Ammon's horn (tissue), 1 donor: ENCODE measurements around the gene DNAL4.
A peak's percentile ranks its signal among the peaks of the same experiment; 100 is the strongest.

Source experiments
- DNase-seq: peaks from one replicate; pipeline ENCODE4 v3.0.0-alpha.2; 2016; ENCODE audit warnings: low spot score

The DNAL4 gene

DNA sequence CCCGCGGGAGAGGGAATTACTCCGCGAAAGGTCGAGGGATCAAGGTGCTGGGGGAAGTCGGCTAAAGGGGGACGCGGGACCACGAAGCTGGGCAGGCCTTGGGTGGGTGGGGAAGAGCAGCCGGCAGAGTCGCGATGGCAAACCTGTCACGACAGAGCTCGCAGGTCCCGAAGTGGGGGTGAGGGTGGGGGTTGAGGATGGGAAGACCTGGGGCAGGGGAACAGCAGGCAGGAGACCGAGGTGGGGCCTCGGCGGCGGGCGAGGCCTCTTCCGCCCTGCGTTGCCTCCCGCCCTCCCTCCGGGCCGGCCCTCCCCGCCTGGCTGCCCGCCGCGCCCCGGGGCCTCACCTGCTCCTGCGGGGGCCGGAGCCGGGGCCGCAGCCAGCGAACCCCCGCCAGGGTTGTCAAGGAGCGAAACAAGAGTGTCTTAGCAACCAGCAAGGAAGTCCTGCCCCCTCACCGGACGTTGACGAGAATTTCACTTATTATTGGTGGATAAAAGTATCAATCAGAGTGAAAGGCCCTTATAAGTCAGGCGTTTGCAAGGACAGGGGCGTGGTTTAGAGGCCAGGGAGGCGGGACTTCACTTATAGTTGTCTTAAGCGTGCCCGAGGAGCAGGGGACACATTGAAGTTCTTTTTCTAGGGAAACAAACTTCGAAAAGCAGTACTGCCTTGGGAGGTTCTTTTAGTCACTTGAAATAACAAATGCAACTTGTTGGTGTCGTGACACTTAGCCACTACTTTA is at the start of gene DNAL4:
Gene DNAL4 (minus strand): TSS at position 423 of the 746 bp plus-strand sequence. CDS start 11,412 bp downstream, outside the sequence.
- peak; percentile 98 for DNase-seq

GRCh38 chr22:38843201-38843656 is 49.3 kb upstream of the DNAL4 start:
- peak; percentile 58 for DNase-seq

- no peak for DNase-seq
Measured at GRCh38 chr22:38842512-38843200, 48.7 kb upstream of the DNAL4 start.

DNA sequence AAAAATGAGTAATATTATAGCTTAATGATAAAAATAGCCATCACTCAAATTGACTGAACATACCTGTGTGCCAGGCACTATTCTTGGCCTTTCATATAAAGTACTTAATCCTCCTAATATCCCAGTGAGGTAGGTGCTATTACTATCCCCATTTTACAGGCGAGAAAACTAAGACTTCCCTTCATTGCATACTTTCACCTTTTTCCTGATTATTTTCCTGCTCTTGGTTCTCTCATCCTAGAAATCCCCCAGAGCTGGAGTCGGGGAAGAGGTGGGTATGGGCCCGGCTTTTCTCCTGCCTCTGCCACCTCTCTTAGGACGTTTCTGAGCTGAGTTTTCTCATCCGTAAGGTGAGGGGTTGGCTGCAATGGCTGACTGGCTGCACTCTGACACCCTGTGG is 47.7 kb upstream of the DNAL4 start:
- DNase-seq, result no peak

DNA sequence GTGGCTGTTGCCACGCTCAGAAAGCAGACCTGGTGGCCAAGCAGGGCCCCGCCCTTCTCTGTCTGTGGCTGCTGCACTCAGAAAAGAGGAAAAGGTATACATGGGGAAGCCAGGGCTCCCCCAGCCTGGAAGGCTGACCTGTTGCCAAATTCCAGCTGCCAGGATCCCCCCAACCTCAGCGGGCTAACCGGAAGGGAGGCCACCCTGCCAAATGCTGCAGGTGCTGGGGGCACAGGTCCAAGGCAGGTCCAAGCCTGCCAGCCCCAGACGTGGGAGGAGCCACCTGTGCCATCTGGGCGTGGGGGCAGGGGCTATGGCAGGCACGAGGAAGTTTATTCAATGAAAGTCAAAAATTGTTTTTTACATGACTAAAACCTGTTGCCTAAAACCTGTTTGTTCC is 47.3 kb upstream of the DNAL4 start:
- DNase-seq, result no peak

DNA sequence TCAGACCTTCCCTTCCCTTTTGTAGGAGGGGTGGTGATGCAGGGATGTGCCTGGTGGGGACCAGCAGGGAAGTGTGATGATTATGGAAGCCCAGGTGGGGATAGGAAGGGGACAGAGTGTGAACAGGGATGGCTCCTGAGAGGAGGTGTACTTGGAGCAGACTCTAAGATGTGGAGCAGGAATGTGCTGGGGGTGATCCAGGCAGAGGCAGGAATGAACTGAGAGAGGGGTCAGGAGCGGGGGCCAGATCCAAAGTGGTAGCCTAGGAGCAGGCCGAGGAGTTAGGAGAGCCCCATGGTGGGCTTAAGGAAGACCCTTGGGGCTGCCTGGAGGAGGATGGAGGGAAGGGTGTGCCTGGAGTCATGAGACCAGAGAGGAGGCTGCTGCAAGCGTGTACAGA is 46.2 kb upstream of the DNAL4 start:
- no peak for DNase-seq

DNA sequence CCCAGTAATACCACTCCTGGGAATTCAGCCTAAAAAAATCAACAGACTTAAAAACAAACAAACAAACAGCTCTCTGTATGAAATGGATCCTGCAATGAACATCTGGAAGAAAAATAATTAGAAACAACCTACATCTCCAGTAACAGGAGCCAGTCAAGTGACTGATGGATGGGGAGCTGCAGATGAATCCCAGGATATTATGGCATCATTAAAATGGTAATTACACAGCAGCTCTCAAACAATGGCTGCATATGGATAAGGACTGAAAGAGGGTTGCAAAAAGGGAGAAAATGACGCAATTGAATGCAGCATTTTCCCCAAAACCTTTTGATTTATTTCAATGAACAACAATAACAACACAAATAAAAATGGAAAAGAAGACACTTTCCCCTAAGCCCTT is 45.7 kb upstream of the DNAL4 start:
- DNase-seq, result no peak

- no peak for DNase-seq
Measured at GRCh38 chr22:38837414-38837928, 43.5 kb upstream of the DNAL4 start.

DNA sequence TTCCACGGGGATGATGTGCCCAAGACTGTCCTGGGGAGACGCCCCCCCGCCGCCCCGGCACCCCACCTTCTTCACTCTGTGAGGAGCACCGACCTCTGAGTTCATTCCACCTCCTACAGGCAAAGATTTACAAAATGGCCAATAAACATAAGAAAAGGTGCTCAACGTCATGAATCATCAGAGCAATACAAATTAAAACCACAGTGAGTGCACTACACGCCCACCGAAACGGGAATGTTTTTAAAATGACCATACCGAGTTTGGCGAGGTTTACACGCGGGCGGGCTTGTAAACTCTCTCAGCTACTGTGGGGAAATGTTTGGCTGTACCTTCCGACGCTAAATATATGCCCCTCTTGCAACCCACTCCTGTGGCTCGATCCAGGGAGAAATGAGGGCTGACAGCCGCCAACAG is 42.0 kb upstream of the DNAL4 start:
- no peak for DNase-seq

- DNase-seq, result no peak
Measured at GRCh38 chr22:38834991-38835390, 41.0 kb upstream of the DNAL4 start.

DNA sequence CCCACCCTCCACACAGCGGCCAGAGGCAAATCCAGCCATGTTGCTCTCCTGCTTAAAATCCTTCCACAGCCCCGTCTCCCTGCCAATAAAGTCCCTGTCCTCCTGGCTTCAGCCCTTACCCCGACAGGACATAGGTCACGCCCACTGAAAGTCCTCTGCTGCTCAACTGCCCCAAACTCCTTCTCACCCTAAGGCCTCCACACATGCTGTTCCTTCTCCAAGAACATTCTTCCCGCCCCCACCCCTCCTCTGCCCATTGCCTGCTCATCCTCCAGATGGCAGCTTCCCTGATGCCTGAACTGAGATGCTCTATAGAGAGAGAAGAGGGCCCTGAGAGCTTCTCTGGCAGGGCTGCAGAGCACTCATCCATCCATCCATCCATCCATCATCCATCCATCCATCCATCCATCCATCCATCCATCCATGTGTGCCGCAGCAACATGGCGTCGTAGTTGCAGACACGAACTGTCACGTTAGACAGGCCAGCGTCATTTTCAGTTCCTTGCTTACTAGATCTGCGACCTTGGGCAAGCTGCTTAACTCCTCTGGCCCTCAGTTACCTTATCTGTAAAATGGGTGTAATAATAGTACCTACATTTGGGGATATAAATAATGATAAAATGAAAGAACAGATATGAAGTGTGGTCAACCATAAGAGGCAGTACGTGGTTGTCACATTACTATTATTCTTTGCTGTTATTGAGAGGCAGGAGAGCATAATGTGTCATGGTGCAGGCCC is 40.4 kb upstream of the DNAL4 start:
- DNase-seq, result no peak

GRCh38 chr22:38833061-38833460 is 39.1 kb upstream of the DNAL4 start:
- no peak for DNase-seq

DNA sequence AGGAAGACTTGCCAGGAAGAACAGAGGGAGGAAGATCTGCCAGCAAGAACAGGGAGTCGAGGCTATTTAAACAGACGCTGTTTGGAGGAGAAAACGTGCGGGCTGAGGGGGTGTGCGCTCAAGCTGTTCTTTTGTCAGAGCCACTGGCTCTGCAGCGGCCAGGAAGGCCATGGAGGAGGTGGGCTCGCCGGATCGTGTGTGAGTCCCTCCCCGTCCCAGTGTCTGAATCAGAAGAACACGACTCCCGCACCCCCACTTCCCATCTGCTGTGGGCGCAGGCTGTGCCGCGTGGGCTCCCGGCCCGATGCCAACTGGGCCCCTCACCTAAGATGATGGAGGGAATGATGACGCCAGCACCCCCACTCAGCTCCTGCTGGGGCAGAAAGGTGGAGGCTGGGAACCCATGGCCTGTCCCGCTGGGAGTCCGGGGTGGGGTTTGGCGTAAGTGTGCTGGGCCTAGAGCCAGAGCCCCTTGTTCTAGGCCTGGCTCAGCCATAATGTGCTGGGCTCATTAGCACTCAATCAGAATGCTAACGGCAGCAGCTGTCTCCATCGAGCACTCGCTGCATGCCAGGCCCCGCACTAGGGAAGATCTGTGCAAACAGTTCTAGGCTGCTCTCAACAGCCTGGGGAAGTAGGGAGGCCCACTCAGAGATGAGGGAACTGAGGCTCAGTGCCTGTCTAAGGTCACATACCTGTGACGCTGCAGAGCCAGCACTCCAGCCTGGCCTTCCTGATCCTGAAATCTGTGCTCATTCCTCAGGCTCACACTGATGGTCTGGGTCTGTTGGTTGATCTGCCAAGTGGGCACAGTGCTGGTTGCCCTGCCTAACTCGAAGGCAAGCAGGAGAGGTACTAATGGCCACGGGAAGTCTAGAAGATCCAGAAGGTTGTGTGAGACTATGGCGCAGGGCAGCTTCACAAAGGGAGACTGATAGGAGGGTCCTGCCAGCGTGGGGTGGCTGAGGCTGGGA is 38.3 kb upstream of the DNAL4 start:
- DNase-seq, result peak; percentile 85

DNA sequence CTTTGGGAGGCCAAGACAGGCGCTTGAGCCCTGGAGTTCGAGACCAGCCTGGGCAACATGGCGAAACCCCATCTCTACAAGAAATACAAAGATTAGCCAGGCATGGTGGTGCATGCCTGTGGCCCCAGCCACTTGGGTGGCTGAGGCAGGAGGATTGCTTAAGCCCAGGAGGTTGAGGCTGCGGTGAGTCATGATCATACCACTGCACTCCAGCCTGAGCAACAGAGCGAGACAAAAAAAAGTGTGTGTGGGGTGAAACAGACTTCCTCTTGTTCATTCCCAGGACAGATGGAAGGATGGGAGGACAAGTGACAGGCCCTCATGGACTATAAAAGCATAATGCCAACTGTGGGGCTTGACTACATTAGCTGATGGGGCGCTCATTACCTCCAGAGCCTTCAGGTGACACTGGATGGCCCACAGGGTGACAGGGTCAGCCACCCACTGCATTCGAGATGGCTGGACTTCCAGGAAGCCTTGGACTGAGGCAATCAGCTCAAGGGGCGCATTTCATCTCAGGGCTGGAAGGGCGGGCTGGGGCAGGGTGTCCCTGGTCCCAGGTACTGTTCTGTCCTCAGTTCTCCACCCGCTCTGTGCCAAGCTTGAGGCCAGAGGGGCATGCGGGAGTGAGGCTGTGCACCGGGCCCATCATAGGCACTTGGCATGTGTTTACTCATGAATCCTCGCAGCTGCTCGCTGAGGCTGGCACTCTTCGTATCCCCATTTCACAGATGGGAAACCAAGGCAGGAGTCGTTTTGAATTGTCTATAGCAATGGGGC is 37.4 kb upstream of the DNAL4 start:
- no peak for DNase-seq

DNA sequence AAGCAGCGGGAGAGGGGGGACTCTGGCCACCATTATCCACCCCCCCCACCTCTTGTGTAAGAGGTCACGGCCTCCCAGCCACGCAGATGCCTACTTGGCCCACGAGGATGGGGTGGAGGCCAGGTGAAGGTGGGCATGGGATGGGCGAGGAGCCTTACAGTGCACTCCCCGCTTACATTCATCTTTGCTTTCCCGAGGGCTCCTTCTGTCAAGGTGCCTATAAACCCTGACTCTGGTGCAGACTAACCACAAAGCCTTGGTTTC is 36.8 kb upstream of the DNAL4 start:
- DNase-seq, result no peak

- DNase-seq, result no peak
Measured at GRCh38 chr22:38830026-38830844, 36.3 kb upstream of the DNAL4 start.

- DNase-seq, result no peak
Measured at GRCh38 chr22:38829485-38829884, 35.5 kb upstream of the DNAL4 start.

DNA sequence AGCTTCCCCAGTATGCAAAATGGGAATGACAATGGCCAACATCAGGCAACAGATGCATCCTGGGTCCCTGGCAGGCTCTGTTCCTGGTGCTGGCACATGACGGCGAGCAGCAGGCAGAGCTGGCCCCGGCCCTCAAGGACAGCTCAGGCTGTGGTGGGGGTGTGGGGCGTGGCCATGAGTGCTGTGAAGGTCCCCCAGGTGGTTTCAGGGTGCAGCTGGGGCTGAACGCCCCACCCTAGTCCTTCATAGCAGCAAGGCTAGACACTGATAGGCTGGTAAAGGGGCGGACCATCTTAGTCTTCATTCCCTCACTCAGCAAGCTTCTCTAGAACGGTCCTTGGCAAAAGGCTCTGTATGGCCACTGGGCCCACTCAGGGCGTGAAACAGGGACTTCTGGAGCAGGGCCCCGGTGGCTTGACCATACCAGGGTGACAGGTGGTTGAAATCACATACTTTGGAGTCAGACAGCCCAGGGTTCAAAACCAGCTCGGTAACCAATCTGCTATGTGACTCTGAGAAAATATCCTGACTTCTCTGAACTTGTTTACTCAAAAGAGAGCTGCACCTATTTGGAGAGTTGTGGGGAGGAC is 34.8 kb upstream of the DNAL4 start:
- no peak for DNase-seq

DNA sequence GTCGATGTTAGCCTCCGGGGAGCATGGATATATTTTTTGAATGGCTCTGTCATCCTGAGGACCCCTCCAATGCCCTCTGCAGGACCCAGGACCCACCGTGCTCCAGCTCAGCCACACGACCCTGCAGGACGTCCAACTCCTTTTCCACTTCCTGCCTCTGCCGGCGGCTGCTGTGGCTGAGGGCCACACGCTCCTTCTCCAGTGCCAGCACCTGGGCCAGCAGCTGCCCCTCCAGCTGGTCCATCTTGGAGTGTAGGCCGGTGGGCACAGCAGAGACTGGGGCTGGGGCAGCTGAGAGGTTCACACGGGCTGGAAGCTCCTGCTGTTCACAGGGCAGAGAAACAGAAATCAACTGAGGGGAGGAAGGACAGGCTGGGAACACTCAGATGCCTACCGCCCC is 34.2 kb upstream of the DNAL4 start:
- DNase-seq, result no peak

GRCh38 chr22:38827510-38827909 is 33.6 kb upstream of the DNAL4 start:
- no peak for DNase-seq
